Neural cell (in vitro differentiated cells): ENCODE data around the gene SPATA31D3. TPM values are rescaled to one million over a fixed set of nuclear protein-coding genes. Genes with fewer than 3 reads are reported as not detected.

Experiments
- H2AFZ ChIP-seq: fragments of 200-600, 300-800 bp; sonication (generic), shearing (Covaris generic); 2 replicates; pipeline ENCODE4 v1.6.0; 2014; ENCODE audit warnings: low read depth, mild to moderate bottlenecking, antibody characterized with exemption, low read length, moderate library complexity
- H3F3A ChIP-seq: fragments of 200-600 bp; shearing (Covaris generic); 2 replicates; pipeline ENCODE4 v1.6.1; 2016; ENCODE audit warnings: mild to moderate bottlenecking, moderate library complexity, mixed read lengths, antibody characterized with exemption, low read length; ENCODE audit not compliant: insufficient read depth, poor library complexity, severe bottlenecking
- H3K27ac ChIP-seq: fragments of 200-600, 300-800 bp; sonication (generic), shearing (Covaris generic); 2 replicates; pipeline ENCODE4 v1.5.1; 2014; ENCODE audit warnings: mild to moderate bottlenecking, low read length, moderate library complexity
- H3K27me3 ChIP-seq: fragments of 300-800, 200-600 bp; sonication (generic), shearing (Covaris generic); 2 replicates; pipeline ENCODE4 v1.6.0; 2014; ENCODE audit warnings: mild to moderate bottlenecking, low read depth, low read length, moderate library complexity; ENCODE audit not compliant: insufficient read depth
- H3K36me3 ChIP-seq: fragments of 300-800, 200-600 bp; sonication (generic), shearing (Covaris generic); 2 replicates; pipeline ENCODE4 v1.5.1; 2014; ENCODE audit warnings: mild to moderate bottlenecking, antibody characterized with exemption, low read length, moderate library complexity; ENCODE audit not compliant: insufficient read depth
- H3K4me2 ChIP-seq: fragments of 300-800, 200-600 bp; sonication (generic), shearing (Covaris generic); 2 replicates; pipeline ENCODE4 v1.6.0; 2014; ENCODE audit warnings: mild to moderate bottlenecking, low read length
- H3K4me3 ChIP-seq: fragments of 300-800, 200-600 bp; sonication (generic), shearing (Covaris generic); 2 replicates; pipeline ENCODE4 v1.5.1; 2014; ENCODE audit warnings: mild to moderate bottlenecking, low read length, moderate library complexity
- H3K79me2 ChIP-seq: fragments of 200-600 bp; shearing (Covaris generic); replicated peaks from 2 replicates; pipeline ENCODE4 v1.6.0; 2014; ENCODE audit warnings: mild to moderate bottlenecking, low read length, moderate library complexity; ENCODE audit not compliant: insufficient read depth
- H3K9ac ChIP-seq: fragments of 300-800, 200-600 bp; sonication (generic), shearing (Covaris generic); 2 replicates; pipeline ENCODE4 v1.6.1; 2016; ENCODE audit warnings: mild to moderate bottlenecking, low read length, mixed read lengths
- H3K9me2 ChIP-seq: fragments of 200-600 bp; shearing (Covaris generic); 2 replicates; pipeline ENCODE4 v1.6.1; 2016; ENCODE audit warnings: mild to moderate bottlenecking, low read length, mixed read lengths; ENCODE audit not compliant: insufficient read depth
- H3K9me3 ChIP-seq: fragments of 200-600, 300-800 bp; sonication (generic), shearing (Covaris generic); 2 replicates; pipeline ENCODE4 v1.6.1; 2016; ENCODE audit warnings: mild to moderate bottlenecking, mixed run types, low read length, moderate library complexity, mixed read lengths
- H4K20me1 ChIP-seq: fragments of 200-600 bp; shearing (Covaris generic); 2 replicates; pipeline ENCODE4 v1.6.1; 2016; ENCODE audit warnings: mild to moderate bottlenecking, mixed run types; ENCODE audit not compliant: insufficient read depth
- CTCF ChIP-seq: fragments of 450-650 bp; IDR thresholded peaks from 2 replicates; pipeline ENCODE4 v1.5.1; 2014; ENCODE audit warnings: antibody characterized with exemption, mild to moderate bottlenecking, moderate library complexity; ENCODE audit not compliant: poor library complexity, severe bottlenecking
- EP300 ChIP-seq: fragments of 450-650 bp; conservative IDR thresholded peaks from 2 replicates; pipeline ENCODE4 v1.6.1; 2014; ENCODE audit warnings: antibody characterized with exemption, mild to moderate bottlenecking, moderate library complexity; ENCODE audit not compliant: poor library complexity, severe bottlenecking
- EZH2 ChIP-seq: fragments of 200-600, 300-800 bp; shearing (Covaris generic), sonication (generic); IDR thresholded peaks from 2 replicates; pipeline ENCODE4 v1.6.1; 2014; ENCODE audit warnings: antibody characterized with exemption, low read length, borderline replicate concordance, mild to moderate bottlenecking; ENCODE audit not compliant: insufficient read depth, poor library complexity, severe bottlenecking
- MXI1 ChIP-seq: fragments of 450-650 bp; conservative IDR thresholded peaks from 2 replicates; pipeline ENCODE4 v1.6.1; 2014; ENCODE audit warnings: antibody characterized with exemption, mild to moderate bottlenecking; ENCODE audit not compliant: poor library complexity, severe bottlenecking
- POLR2AphosphoS5 ChIP-seq: IDR thresholded peaks from 2 replicates; pipeline ENCODE4 v1.6.1; 2012
- RAD21 ChIP-seq: fragments of 450-650 bp; conservative IDR thresholded peaks from 2 replicates; pipeline ENCODE4 v1.6.1; 2014; ENCODE audit warnings: antibody characterized with exemption, mild to moderate bottlenecking, moderate library complexity
- REST ChIP-seq: IDR thresholded peaks from 2 replicates; pipeline ENCODE4 v1.6.1; 2012; ENCODE audit warnings: borderline replicate concordance
- SMC3 ChIP-seq: fragments of 450-650 bp; conservative IDR thresholded peaks from 2 replicates; pipeline ENCODE4 v1.6.1; 2014; ENCODE audit warnings: antibody characterized with exemption, mild to moderate bottlenecking, moderate library complexity; ENCODE audit not compliant: poor library complexity
- TAF1 ChIP-seq: IDR thresholded peaks from 2 replicates; pipeline ENCODE4 v1.6.1; 2012; ENCODE audit warnings: low read depth
- polyA plus RNA-seq: library from polyadenylated mRNA; depleted of rRNA; stranded (reverse); fragments of >200 nt; gene quantifications from 2 replicates; pipeline ENCODE4 v1.2.3, GENCODE V29; 2014

SPATA31D3 gene
- polyA plus RNA-seq, 1 donor from 2014 or later: not detected

- no peak overlapping the region for H3K9ac ChIP-seq
- H3K4me3 ChIP-seq: no peak overlapping the region
- no peaks in the 10 kb centered on the region for H3K79me2 ChIP-seq
- TF ChIP-seq SMC3 (no peak), RAD21 (no peak), MXI1 (no peak), TAF1 (no peak), REST (no peak), EP300 (no peak), POLR2AphosphoS5 (no peak), EZH2 (no peak), CTCF (no peak)
- no peak overlapping the region for H2AFZ ChIP-seq
- H3F3A ChIP-seq: no peaks in the 10 kb centered on the region
- H3K27me3 ChIP-seq: no peaks in the 10 kb centered on the region
- H3K9me2 ChIP-seq: no peaks in the 10 kb centered on the region
- no peaks in the 10 kb centered on the region for H4K20me1 ChIP-seq
- H3K36me3 ChIP-seq: no peaks in the 10 kb centered on the region
- H3K4me2 ChIP-seq: no peak overlapping the region
- no peak overlapping the region for H3K27ac ChIP-seq
- no peaks in the 10 kb centered on the region for H3K9me3 ChIP-seq
Observed at GRCh38 chr9:81896070-81896469, 47.2 kb upstream of the SPATA31D3 start.

GRCh38 chr9:81898851-81899250, 44.4 kb upstream of the SPATA31D3 start:
- no peak for TF ChIP-seq REST
- TF ChIP-seq POLR2AphosphoS5: no peak
- Histone ChIP-seq H3K27me3 (no peaks in the 10 kb centered on the region), H3K27ac (no peak overlapping the region), H3K4me2 (no peak overlapping the region), H3K36me3 (no peaks in the 10 kb centered on the region), H3K79me2 (no peaks in the 10 kb centered on the region), H3K9ac (no peak overlapping the region), H3K4me3 (no peak overlapping the region), H3F3A (no peaks in the 10 kb centered on the region), H4K20me1 (no peaks in the 10 kb centered on the region), H3K9me2 (no peaks in the 10 kb centered on the region), H2AFZ (no peak overlapping the region), H3K9me3 (no peaks in the 10 kb centered on the region)
